Nephron progenitor cell (in vitro differentiated cells): ENCODE data around the gene PER2.

Experiments
- DNase-seq: peaks from one replicate; pipeline ENCODE4 v3.0.0; 2021
- H3K27ac Mint-ChIP-seq: 2 replicates; pipeline ENCODE4 v1.8.0; 2021; ENCODE audit warnings: mild to moderate bottlenecking, moderate library complexity, mixed read lengths
- H3K27me3 Mint-ChIP-seq: 2 replicates; pipeline ENCODE4 v1.8.0; 2021; ENCODE audit warnings: mild to moderate bottlenecking, low read depth, mixed read lengths; ENCODE audit not compliant: poor library complexity
- H3K36me3 Mint-ChIP-seq: 2 replicates; pipeline ENCODE4 v1.8.0; 2021; ENCODE audit warnings: low read depth, mixed read lengths
- H3K4me1 Mint-ChIP-seq: 2 replicates; pipeline ENCODE4 v1.8.0; 2021; ENCODE audit warnings: mixed read lengths
- H3K4me3 Mint-ChIP-seq: 2 replicates; pipeline ENCODE4 v1.8.0; 2021; ENCODE audit warnings: mild to moderate bottlenecking, moderate library complexity, mixed read lengths
- H3K9me3 Mint-ChIP-seq: 2 replicates; pipeline ENCODE4 v1.8.0; 2021; ENCODE audit warnings: mild to moderate bottlenecking, moderate library complexity, mixed read lengths
- TF ChIP-seq, protein P1 (sequence below): fragments of 200-600 bp; sonication (generic); IDR thresholded peaks from 2 replicates; pipeline ENCODE4 v1.5.0; 2021; ENCODE audit warnings: antibody characterized with exemption

PER2 gene

DNA sequence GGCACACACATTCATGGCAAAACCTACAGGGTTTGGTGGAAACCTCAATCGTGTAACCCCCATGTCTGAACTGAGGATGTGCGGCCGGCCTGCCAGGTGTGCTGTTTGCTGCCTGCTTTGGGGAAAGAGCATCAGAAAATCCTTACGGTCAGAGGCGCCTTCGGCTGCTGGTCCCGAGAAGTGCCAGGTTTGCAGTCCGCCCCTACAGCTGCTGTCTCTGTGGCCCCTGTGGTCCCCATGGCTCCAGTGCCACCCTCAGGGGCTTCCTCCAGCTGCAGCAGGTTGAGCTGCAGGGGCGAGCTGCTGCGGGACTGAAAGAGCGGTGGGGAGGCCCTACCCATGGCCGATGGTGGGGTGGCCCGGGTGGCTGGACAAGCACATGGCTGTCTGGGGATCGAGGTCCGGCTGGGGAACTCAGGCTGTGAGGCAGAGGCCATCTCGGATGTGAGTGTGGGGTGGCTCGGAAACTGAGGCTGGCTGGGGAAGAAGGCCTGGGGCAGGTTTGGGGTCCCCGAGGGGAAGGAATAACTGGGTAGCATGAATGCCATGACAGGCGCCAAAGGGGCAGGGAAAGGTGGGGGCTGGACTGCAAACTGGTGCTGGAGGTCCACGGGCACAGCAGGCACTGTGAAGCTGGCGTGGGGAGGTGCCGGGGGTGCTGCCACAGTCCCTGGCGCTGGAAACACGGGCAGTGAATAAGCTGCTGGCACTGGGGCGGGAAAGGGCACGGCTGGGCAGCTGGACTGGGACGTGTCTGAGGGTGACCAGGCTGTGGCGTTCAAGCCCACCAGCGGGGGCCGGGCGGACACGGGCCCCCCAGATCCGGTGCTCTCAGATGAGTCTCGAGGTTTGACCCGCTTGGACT, 35.4 kb downstream of the PER2 start:
- Mint-ChIP-seq H3K27ac (no peak overlapping the region), H3K36me3 (peaks cover 14% of the 10 kb centered on the region), H3K4me3 (no peak overlapping the region), H3K4me1 (peaks cover 31% of the 10 kb centered on the region), H3K27me3 (peaks cover 3% of the 10 kb centered on the region), H3K9me3 (no peaks in the 10 kb centered on the region)
- TF ChIP-seq, protein P1, sequence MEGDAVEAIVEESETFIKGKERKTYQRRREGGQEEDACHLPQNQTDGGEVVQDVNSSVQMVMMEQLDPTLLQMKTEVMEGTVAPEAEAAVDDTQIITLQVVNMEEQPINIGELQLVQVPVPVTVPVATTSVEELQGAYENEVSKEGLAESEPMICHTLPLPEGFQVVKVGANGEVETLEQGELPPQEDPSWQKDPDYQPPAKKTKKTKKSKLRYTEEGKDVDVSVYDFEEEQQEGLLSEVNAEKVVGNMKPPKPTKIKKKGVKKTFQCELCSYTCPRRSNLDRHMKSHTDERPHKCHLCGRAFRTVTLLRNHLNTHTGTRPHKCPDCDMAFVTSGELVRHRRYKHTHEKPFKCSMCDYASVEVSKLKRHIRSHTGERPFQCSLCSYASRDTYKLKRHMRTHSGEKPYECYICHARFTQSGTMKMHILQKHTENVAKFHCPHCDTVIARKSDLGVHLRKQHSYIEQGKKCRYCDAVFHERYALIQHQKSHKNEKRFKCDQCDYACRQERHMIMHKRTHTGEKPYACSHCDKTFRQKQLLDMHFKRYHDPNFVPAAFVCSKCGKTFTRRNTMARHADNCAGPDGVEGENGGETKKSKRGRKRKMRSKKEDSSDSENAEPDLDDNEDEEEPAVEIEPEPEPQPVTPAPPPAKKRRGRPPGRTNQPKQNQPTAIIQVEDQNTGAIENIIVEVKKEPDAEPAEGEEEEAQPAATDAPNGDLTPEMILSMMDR, result no peak
- no peak for DNase-seq

- Mint-ChIP-seq H3K36me3 (peaks cover 15% of the 10 kb centered on the region), H3K4me1 (peaks cover 37% of the 10 kb centered on the region), H3K4me3 (no peak overlapping the region), H3K27me3 (peaks cover 3% of the 10 kb centered on the region), H3K9me3 (no peaks in the 10 kb centered on the region), H3K27ac (no peak overlapping the region)
- TF ChIP-seq, protein P1, result no peak
- DNase-seq, result no peak
These were observed 36.4 kb downstream of the PER2 start for GRCh38 chr2:238251986-238252385.

DNA sequence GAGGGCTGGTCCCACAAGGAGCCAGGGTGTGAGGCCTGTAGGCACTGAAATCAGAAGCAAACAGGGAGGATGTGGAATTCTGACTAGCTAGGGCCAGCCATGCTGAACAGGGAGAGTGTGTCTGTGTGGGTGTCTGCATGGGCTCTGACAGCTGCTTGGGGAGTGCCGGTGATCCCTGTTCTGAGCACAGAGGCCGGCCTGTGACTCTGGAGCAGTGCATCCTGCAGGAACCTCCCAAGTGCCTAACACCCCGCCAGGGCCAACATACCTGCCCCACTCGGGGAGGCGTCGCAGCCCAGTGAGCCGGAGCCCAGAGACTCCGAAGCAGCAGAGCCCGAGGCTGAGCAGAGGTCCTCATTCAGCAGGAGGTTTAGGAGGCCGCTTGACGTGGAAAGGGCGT, 37.1 kb downstream of the PER2 start:
- H3K4me1 Mint-ChIP-seq, result peaks cover 38% of the 10 kb centered on the region
- H3K27me3 Mint-ChIP-seq, result peaks cover 3% of the 10 kb centered on the region
- no peak for DNase-seq
- peak overlapping the region; percentile 61 for H3K27ac Mint-ChIP-seq
- H3K36me3 Mint-ChIP-seq, result peaks cover 20% of the 10 kb centered on the region
- no peak overlapping the region for H3K4me3 Mint-ChIP-seq
- TF ChIP-seq, protein P1, result no peak
- no peaks in the 10 kb centered on the region for H3K9me3 Mint-ChIP-seq

DNA sequence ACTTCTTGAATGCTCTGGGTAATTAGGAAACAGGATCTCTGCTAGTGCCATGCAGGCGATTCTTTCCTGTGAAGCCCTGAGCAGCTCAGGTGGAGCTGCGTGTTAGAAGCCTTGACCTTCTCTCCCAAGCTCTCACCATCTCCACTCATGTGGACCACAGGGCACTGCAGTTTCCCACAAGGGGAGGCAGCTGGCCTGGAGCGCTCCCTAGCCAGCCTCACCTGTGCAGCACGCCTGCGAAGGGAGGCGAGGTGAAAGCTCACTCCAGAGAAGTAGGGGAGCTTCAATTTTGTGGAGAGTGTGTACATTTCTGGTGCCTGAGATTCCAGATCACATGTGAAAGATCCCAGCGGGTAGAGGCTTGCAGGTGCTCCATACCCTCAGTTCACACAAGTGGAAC, 37.5 kb downstream of the PER2 start:
- TF ChIP-seq, protein P1, result no peak
- Mint-ChIP-seq H3K27me3 (peaks cover 3% of the 10 kb centered on the region), H3K4me3 (no peak overlapping the region), H3K9me3 (no peaks in the 10 kb centered on the region), H3K4me1 (peaks cover 42% of the 10 kb centered on the region), H3K36me3 (peaks cover 24% of the 10 kb centered on the region), H3K27ac (peak overlapping the region; percentile 61)
- DNase-seq, result no peak

- H3K4me3 Mint-ChIP-seq, result peak overlapping the region; percentile 57
These were observed 40.5 kb downstream of the PER2 start for GRCh38 chr2:238247841-238248453.

More at GRCh38 chr2:238247841-238248453, 40.5 kb downstream of the PER2 start:
- Mint-ChIP-seq H3K4me1 (peaks cover 63% of the 10 kb centered on the region), H3K27me3 (peaks cover 3% of the 10 kb centered on the region), H3K27ac (peak overlapping the region; percentile 80), H3K36me3 (peaks cover 29% of the 10 kb centered on the region), H3K9me3 (no peaks in the 10 kb centered on the region)
- TF ChIP-seq, protein P1, result no peak
- DNase-seq, result peak; percentile 46
